Urothelium cell line (cell line): ENCODE data around the gene TAX1BP3.

ENCODE experiments used
- DNase-seq: peaks from one replicate; pipeline ENCODE4 v3.0.0; 2011; ENCODE audit warnings: low spot score, mixed read lengths
- FAIRE-seq: peaks from 2 replicates; lab custom pipeline; 2011; peaks lifted over from hg19 to GRCh38; lab: Jason Lieb, UNC

TAX1BP3 gene

DNA sequence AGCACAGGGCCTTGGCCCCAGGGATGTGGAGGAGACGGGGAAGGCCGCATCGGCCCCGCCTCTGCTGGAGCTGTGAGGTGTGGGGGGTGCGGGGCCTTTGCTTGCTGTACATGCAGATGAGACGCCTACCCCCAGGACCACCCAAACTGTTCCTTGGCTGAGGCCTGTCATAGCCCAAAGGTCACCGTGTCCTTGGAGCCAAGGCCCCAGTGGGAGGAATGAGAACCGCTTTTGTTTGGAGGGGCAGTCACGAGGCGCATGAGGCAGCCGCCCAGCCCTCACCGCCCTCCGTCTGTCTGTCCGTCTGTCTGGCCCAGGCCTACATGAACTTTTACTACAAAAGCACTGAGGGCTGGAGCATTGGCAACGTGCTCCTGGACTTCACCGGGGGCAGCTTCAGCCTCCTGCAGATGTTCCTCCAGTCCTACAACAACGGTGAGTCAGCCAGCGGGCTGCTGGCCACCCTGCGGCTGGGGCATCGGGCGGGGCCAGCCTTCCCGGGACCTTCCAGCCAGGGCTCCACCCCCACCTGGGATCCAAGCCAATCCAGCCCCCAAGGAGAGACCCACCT is 8.8 kb downstream of the TAX1BP3 start:
- FAIRE-seq (no peak), DNase-seq (peak; percentile 66)

DNA sequence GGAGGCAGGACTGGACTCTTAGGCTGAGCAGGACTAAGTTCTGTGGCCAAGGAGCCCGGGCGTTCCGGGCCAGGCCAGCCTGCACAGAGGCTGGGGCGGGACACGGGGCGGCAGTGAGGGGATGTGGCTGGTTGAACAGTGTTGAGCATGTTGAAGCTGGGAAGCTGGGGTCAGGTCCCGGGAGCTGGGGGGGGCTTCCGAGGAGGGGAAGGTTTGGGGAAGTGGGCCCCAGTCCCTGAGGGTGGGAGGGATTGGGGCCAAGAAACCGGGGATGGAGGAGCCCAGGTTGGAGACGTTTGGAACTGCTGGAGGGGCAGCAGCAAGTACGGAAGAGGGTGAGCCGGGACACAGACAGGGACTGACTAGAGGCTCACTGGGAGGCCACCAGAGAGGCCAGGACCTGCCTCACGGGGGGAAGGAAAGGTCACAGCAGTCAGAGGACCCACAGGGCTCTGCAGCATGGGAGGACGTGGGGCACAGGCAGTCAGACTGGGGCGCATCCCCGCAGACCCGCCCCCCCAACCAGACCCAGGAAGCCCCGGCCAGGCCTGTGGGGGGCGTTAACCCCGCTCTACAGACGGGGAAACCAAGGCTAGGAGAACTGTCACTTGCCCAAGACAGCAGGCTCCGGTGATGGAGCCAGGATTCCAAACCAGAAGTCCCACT is 9.5 kb downstream of the TAX1BP3 start:
- FAIRE-seq (no peak), DNase-seq (no peak)

DNA sequence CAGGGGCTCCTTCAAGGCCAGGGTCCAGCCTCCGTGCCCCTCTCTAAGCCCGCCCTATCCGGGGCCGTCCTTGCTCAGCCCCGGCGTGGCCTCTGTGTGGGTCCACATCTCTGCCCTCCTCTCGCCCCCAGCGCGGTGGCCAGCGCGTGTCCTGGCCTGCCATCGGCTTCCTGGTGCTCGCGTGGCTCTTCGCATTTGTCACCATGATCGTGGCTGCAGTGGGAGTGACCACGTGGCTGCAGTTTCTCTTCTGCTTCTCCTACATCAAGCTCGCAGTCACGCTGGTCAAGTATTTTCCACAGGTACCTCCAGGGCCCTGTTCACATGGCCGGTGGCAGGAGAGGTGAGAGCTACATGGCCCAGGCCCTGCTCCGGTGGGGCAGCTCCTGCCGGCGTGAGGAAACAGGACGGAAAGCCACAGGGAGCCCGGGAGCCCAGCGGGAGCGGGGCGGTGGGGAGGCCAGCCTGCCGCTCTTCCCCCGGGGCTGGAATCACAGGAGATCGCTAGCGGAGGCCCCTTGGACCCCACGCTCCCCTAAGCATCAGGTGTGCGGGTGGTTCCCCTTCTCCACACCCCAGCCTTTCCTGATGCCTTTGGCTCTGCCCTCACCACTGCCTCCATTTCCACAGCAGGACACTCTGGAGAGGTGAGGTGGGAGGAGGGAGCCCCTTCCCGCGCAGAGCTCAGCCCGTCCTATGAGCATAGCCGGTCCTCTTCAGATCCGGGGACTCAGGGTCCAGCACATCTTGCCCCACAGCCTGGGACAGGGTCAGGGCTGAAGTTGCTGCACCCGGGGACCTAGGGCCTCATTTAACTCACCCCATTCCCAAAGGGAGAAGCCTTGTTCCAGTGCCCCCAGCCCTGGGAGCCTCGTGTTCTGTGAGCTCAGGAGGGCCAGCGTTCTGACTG is 10.2 kb downstream of the TAX1BP3 start:
- FAIRE-seq (no peak), DNase-seq (no peak)

DNA sequence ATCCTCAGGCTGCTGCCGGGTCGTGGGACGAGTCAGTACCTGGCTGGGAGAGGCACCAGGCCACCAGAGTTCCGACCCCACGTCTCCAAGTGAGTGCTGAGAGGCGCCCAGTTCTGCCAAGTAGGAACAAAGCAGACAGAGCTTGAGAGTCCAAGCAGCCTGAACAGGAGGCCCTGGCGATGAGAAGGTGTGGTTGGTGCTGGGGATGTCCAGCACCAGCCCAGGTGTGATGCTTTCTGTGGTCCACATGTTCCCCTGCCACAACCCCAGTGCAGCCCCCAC is 10.8 kb downstream of the TAX1BP3 start:
- DNase-seq (no peak), FAIRE-seq (no peak)

DNA sequence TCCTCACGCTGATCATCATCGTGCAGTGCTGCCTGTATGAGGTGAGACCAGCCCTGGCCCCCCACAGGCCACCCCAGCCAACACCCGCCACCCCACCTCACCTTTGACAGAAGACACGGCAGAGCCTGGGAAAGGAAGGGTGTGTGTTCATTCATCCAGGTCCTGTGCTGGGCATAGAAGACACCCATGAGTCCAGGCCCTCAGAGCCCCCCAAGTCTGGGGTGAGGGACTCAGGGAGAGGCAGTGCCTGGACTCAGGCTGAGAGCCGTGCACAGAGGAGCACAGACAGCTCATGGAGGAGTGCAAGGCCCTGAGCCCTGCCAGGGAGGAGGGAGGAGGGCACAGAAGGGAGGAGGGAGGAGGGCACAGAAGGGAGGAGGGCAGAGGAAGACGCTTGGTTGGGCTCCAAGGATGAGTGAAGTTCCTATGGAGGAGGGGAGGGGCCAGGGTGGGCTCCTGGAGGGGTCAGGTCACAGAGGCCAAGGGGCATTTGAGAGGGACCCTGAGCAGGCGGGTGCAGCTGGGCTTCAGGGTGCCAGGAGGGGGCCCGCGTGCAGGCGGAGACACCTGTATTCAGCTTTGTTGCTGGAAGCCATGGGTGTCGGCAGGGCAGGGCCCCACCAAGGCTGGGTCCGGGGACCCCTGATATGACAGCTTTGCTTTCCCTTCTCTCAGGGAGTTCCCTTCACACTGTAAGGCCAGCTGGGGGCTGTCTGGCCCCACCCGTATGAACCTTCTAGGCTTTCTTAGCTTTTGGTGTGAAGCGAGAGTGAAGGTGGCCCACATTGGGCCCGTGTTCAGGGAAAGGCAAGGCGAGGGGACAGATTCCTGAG is 11.4 kb downstream of the TAX1BP3 start:
- FAIRE-seq (no peak), DNase-seq (no peak)

DNA sequence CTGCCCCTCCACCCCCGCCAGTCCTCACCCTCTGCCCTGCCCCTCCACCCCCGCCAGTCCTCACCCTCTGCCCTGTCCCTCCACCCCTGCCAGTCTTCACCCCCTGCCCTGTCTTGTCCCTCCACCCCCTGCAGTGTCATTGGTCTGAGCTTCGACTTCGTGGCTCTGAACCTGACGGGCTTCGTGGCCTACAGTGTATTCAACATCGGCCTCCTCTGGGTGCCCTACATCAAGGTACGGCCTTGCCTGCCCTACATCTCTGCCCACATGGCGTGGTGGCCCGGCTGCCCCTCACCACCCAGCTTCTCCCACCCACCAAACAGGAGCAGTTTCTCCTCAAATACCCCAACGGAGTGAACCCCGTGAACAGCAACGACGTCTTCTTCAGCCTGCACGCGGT is 12.0 kb downstream of the TAX1BP3 start:
- no peak for FAIRE-seq
- no peak for DNase-seq

DNA sequence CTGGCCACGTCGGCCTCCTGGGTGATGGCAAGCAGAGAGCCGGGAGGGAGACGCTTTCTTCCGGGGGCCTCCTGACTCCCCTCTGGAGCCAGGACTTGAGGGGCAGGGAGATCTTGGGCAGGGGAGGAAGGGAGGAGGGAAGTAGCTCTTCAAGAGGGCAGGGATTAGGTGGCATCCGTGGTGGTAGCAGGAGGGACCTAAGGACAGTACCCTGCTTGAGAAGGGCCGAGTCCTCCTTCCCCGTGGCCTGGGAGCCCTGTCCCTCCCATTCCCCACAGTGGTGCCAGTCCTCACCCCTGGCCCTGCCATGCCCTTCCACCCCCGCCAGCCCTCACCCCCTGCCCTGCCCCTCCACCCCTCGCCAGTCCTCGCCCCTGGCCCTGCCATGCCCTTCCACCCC is 12.6 kb downstream of the TAX1BP3 start:
- no peak for DNase-seq
- FAIRE-seq: no peak

DNA sequence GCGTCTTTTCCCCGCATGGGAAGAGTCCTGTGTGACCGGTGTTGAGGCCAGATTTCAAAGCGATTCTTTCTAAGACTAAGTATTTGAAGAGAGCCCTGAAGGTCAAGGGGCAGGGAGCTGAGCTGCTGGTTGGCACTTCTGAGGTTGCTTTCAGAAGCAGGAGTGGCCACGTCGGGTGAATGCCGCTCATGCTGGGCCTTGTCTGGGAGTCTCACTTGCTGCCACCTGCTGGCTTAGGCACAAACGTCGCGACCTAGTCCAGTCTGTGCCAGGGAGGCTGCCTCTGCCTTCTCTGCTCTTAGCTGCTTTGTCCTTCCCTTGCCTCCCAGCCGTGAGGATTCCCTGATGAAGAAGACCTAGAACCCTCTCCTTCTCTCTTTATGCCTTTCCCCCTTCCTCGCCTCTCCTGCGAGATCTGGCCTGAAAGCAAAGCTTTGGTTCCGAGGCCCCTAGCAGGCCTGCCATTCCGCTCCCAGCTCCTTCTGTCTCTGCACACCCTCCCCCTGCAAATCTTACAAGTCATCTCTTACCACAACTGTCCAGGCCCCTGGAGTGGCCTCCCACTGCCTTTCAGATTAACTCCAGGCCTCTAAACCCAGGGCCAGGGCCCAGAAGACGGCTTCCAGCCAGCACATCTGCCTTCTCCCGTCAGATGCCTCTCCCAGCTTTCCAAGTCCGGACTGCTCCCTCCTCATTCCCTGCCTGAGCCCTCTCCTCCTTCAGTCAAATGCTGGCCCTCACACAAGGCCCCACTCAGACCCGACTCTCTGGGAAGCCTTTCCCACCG is 20.4 kb downstream of the TAX1BP3 start:
- FAIRE-seq: no peak
- DNase-seq: peak; percentile 30

DNA sequence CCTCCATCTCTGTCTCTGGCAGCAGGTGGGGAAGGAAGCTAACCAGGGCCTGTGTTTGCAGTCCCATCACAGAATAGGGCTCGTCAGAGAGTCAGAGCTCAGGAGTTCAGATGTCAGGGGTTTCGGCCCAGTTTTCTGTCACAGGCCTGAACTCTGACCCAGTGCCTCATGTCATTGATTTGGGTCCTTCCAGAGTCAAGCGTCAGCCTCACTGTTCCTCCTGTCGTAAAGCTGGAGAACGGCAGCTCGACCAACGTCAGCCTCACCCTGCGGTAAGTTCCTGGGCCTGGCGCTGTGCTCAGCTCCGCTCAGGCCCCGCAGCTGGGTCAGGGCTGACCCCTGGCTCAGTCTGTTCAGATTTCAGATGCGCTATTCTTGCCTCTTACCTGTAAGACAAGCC is 21.1 kb downstream of the TAX1BP3 start:
- DNase-seq: no peak
- FAIRE-seq: no peak

DNA sequence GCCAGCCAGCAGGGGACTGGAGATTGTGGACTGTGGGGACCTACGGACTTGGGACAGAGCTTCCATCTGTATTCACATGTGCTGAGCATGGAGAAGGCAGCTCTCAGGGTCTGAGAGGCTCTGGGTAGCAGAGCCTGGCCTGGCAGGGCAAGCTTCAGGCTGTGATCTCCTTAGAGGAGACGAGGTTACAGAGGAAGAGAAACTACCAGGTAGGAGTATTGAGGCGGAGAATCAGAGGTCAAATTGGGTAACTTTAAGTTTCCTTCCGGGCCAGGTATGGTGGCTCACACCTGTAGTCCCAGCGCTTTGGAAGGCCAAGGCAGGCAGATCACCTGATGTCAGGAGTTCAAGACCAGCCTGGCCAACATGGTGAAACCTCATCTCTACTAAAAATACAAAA is 23.1 kb downstream of the TAX1BP3 start:
- DNase-seq: no peak
- no peak for FAIRE-seq

DNA sequence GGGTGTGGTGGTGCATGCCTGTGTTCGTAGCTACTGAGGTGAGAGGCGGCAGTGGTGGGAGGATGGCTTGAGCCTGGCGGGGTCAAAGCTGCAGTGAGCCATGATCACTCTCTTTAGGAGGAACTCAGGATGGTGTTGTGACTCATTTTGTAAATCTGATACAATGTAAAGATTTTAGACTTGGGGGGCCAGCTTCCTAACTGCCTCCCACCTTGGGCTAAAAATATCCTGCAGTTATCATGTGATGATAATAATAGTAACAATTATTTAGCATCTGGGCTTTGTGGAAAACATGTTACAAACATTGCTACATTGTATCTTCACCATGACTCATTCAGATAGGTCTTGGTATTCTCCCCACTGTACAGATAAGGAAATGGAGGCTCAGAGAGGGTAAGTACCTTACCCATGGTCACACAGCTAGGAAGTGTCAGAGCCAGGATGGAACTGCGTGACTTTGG is 24.5 kb downstream of the TAX1BP3 start:
- FAIRE-seq (no peak), DNase-seq (no peak)

DNA sequence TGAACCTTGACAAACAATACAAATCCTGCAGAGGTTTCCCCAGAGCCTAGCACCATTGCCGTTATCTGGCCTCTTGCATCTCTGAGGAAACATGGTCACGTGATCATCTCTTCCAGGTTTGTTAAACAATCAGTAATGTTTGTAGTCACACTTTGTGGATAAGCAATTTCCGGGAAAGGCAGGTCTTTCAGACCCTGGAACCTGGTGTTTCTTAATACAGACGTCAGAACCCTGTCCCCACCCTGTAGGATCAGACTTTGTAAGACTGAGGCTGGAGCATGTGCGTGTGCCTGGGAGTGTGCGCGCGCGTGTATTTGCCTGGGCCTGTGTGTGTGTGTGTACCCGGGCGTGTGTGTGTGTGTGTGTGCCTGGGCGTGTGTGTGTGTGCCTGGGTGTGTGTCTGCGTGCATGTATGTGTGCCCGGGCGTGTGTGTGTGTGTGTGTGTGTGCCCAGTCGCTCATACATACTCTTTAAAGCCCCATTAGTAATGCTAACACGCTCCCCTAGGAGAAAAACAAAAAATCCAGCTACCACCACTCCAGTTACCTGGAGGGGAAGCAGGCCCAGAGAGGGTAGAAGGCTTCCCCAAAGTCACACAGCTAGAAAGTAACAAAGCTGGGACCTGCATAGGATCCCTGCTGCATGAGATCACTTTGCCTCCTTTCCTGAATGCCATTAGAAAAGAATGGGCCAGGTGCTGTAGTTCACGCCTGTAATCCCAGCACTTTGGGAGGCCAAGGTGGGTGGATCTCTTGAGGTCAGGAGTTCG is 26.5 kb downstream of the TAX1BP3 start:
- FAIRE-seq (no peak), DNase-seq (no peak)

DNA sequence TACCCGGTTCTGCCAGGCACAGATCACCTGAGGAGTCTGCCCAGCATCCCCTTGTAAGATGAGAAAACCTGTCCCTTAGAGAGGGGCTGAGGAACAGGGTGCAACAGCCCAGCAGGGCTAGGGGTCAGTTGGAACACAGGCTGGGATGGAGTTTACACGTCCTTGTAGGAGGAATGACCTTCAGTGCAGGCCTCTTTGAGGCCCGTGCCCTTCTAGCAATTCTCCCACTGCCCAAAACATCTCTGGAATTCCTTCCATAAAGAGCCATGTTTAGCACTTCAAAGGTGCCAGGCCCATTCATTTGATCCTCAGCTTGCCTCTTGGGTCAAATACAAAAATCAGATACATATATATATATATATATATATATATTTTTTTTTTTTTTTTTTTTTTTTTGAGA is 27.4 kb downstream of the TAX1BP3 start:
- FAIRE-seq (no peak), DNase-seq (no peak)

DNA sequence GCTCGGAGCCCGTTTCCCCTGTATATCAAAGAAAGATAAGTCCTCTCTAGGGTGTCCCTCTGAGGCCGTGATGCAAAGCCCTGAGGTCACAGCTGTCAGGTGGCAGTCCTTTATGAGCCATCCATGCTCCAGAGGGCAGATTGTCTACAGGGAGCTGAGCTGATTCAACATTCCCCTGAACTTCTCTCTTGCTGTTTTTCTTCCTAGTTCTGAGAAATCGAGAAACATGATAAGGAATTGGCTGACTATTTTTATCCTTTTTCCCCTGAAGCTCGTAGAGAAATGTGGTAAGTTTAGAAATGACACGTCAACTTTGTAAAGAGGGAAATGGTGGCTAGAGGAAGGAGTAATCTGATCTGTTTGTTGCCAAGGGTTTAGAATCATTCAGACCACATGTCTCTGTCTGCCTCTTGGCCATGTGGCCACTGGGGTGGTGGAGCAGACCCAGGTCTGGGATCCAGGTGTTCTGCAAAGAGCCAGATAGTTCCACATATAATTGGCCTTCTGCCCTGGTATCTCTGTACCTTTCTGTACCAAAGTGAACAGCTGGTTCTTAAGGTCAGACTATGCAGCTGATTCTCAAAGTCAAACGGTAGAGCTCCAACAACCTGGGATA is 28.3 kb downstream of the TAX1BP3 start:
- FAIRE-seq (no peak), DNase-seq (no peak)

DNA sequence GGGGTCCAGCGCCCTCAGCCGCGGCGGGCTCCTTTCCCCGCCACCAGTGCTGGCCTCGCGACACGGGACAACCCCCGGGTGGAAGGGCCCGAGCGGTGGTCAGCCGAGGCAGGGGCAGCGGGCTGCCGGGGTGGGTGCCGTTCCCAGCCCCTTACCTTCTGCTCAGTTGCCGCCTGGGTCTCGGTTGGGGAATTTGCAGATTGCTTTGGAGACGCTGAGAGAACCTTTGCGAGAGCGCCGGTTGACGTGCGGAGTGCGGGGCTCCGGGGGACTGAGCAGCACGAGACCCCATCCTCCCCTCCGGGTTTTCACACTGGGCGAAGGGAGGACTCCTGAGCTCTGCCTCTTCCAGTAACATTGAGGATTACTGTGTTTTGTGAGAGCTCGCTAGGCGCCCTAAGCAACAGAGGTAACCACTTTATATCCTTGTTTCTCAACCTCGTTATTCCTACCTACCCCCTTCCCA is 31.4 kb downstream of the TAX1BP3 start:
- no peak for FAIRE-seq

DNA sequence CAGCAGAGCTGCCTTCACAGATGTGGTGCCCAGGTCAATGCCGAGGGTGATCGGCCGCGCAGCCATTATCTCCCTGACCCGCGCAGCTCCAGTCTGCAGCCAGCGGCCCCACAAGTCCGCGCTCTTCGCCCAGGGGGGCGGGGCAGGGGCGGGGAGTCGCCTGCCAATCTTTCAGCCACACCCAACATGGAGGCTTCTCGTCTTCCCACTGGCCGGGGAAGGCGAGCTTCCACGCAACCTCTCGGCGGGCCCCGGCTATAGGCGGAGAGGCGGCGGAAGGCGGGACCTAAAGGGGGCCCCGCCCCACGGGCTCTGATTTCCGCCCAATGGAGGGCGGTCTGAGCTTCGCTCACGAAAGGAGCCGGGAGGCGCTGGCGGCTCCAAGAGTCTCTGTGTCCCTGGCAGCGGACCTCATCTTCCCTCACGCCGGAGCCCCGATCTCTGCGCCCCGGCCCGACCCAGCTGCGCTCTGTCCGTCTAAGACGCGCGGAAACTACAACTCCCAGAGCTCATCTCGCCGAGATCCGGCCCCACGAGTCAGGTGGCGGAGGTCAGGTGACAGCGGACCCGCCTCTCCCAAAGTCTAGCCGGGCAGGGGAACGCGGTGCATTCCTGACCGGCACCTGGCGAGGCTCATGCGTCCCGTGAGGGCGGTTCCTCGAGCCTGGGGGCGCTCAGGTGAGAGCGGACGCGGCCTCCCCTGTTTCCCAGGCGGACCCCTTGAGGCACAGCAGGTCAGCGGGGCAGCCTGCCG is 32.0 kb downstream of the TAX1BP3 start, which contains the start of the genes CTNS and SHPK:
CTNS (plus strand) TSS at position 607 of the 754 bp plus-strand sequence. CDS start 3,447 bp downstream, outside the sequence.
SHPK (minus strand) TSS at position 97 of the 754 bp plus-strand sequence; CDS start at position 66, 31 bp downstream.
- DNase-seq (peak; percentile 96), FAIRE-seq (peak; percentile 30)

More for the DNA sequence above, 31.4 kb downstream of the TAX1BP3 start:
- no peak for DNase-seq

DNA sequence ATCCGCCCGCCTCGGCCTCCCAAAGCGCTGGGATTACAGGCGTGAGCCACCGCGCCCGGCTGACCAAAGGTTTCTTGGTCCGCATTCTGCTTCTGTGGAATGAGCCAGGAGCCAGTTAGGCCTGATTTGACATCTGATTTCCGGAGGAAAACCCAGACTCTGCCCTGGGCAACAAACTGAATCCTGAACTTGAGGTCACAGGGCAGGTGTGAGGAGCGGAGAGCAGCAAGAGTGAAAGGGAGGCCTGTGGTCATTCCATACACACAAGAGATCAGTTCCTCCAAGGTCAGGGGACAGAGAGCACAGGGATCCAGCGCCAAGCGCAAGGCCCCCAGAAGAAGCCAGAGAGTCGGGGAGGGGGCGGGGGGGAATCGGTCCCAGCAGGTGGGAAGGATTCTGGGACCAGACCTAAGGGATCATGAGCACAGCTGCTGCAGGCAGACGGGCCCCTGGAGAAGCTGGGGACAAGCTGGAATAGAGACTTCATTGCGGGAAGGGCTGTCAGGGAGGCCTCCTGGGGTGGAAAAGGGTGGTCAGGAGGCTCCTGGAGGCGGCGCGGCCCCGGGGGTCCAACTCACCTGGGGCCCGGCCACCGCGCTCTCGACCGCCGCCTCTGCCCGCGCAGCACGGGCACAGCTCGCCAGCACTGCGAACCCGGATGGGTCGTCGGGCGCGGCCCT is 32.8 kb downstream of the TAX1BP3 start:
- no peak for DNase-seq
- FAIRE-seq: no peak
